ENCODE measurements around the gene ACOT8. TPM values are rescaled to one million over a fixed set of nuclear protein-coding genes. Genes with fewer than 3 reads are reported as not detected.

ACOT8 gene
- total RNA-seq, 3 donors from 2014 or later (not counting 1 experiment from before 2014, with no cell fraction given) = 30.5 to 35.4 (median 31.7) TPM

DNA sequence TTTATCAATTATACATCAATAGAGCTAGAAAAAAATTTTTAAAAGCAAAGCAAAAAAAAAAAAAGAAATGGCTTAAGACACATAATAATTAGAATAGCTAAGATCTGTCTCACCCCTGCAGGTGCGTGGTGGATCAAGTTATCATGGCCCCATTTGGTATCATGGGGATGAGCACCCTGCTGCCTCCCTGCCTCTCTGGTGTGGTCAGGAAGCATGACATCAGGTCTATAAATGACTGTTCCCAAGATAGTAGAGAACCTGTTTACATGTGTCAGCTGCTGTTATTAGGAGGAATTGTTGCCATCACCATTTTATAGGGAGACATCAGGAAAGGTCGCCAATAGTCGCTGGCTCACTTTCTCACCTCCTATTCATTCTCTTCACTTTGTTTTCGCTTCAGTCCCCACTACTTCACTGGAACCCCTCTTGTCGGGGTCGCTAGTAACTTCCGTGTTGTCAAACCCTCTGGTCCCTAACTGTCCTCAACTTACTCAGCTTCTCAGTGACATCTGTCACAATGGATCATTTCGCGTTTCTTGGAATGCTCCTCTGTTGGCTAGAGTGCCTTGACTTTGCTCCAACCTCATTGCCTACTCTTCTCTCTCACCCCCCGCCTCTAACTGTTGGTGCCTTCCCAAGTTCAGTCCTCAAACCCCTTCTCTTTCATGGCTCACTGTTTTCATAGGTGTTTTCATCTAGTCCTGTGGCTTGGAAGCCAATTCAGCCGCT lies 60.7 kb downstream of the ACOT8 start:
- TF ChIP-seq, protein P1, sequence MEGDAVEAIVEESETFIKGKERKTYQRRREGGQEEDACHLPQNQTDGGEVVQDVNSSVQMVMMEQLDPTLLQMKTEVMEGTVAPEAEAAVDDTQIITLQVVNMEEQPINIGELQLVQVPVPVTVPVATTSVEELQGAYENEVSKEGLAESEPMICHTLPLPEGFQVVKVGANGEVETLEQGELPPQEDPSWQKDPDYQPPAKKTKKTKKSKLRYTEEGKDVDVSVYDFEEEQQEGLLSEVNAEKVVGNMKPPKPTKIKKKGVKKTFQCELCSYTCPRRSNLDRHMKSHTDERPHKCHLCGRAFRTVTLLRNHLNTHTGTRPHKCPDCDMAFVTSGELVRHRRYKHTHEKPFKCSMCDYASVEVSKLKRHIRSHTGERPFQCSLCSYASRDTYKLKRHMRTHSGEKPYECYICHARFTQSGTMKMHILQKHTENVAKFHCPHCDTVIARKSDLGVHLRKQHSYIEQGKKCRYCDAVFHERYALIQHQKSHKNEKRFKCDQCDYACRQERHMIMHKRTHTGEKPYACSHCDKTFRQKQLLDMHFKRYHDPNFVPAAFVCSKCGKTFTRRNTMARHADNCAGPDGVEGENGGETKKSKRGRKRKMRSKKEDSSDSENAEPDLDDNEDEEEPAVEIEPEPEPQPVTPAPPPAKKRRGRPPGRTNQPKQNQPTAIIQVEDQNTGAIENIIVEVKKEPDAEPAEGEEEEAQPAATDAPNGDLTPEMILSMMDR (IDR thresholded peaks at IDR 0.05) = no peak
- Mint-ChIP-seq H3K4me3 (no peak overlapping the region), H3K27me3 (ENCODE audit: low read depth in 2 of 2) (no peaks in the 10 kb centered on the region), H3K36me3 (no peaks in the 10 kb centered on the region), H3K27ac (no peak overlapping the region), H3K4me1 (peaks cover 21 to 28% of the 10 kb centered on the region in 2 donors), H3K9me3 (no peaks in the 10 kb centered on the region)
- H3K27me3 ChIP-seq (ENCODE audit: control insufficient read depth, insufficient read depth, low read length) = no peaks in the 10 kb centered on the region
- no peak for ATAC-seq
- peaks cover 22% of the 10 kb centered on the region for H3K4me1 ChIP-seq (ENCODE audit: control insufficient read depth, insufficient read depth, low read length)
- no peak overlapping the region for H3K4me3 ChIP-seq (ENCODE audit: low read length)
- no peak overlapping the region for H3K27ac ChIP-seq (ENCODE audit: low read length)
- intact Hi-C loops (cut with micrococcal nuclease) = no loop called here
- H3K9me3 ChIP-seq (ENCODE audit: control insufficient read depth, insufficient read depth, low read length) = no peaks in the 10 kb centered on the region
- WGBS (ENCODE audit: insufficient coverage) = 96% methylated on average over 11 of the region's 11 CpGs
- DNase-seq = no peak
- H3K36me3 ChIP-seq (ENCODE audit: control insufficient read depth, insufficient read depth, low read length) = peaks cover 27% of the 10 kb centered on the region

DNA sequence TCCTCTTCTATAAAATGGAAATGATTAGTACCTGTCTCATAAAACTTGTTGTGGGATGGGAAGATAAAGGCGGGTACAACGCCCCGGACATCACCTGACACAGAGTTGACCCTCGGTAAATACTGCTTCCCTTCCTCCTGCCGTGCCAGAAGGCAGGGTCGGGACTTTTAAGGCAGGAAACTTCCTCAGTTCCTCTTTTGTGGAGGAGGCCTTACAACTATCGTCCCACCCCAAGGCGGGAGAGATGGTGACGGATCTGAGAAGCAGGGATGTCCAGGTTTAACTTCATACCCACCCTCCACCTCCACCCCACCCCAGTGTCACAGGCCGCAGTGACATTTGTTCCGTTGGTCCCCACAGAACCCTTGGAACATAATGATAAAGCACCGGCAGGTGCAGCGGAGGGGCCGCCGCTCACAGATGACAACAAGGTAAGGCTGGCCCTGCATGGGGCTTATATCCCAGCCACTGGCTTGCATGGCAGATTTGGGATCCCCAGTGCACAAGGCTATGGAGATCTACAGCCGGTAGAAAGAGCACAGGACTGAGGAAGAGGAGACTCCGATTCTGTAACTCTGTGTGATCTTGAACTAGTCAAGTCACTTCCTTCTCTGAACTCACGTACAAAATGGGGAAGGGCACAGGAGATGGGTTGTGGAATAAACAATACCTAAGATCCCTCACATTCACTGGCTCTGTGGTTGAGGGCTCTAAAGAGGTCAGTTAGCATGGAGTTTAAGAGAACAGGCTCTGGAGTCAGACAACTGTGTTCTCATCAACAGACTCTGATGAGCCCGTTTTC lies 64.7 kb downstream of the ACOT8 start:
- Mint-ChIP-seq H3K4me1 (peaks cover 13 to 15% of the 10 kb centered on the region in 2 donors), H3K27me3 (ENCODE audit: low read depth in 2 of 2) (no peaks in the 10 kb centered on the region), H3K9me3 (no peaks in the 10 kb centered on the region), H3K4me3 (peak overlapping the region; percentile 93), H3K36me3 (no peaks in the 10 kb centered on the region), H3K27ac (peak overlapping the region; percentile 91 to 93)
- H3K4me3 ChIP-seq (ENCODE audit: low read length) = peak overlapping the region; percentile 81
- no peaks in the 10 kb centered on the region for H3K9me3 ChIP-seq (ENCODE audit: control insufficient read depth, insufficient read depth, low read length)
- H3K4me1 ChIP-seq (ENCODE audit: control insufficient read depth, insufficient read depth, low read length) = peaks cover 17% of the 10 kb centered on the region
- TF ChIP-seq, protein P1 (IDR thresholded peaks at IDR 0.05) = no peak
- no peak for DNase-seq
- peak in 1 of 3 donors; percentile 33 for ATAC-seq
- H3K27ac ChIP-seq (ENCODE audit: low read length) = peak overlapping the region; percentile 83
- peaks cover 22% of the 10 kb centered on the region for H3K36me3 ChIP-seq (ENCODE audit: control insufficient read depth, insufficient read depth, low read length)
- no peaks in the 10 kb centered on the region for H3K27me3 ChIP-seq (ENCODE audit: control insufficient read depth, insufficient read depth, low read length)
- intact Hi-C loops (cut with micrococcal nuclease) = loop anchor here (2.0 kb wide), 1 partner anchor 64 kb away; the partner anchor contains the start of genes ACOT8 and ZSWIM3
- WGBS (ENCODE audit: insufficient coverage) = 11% methylated on average over 17 of the region's 19 CpGs

Other genes starting within 250 kb of the ACOT8 start
- not detected for gene WFDC10A, start 227.7 kb downstream of the ACOT8 start, total RNA-seq
- gene WFDC9, start 226.1 kb downstream of the ACOT8 start, total RNA-seq = not detected
- not detected for gene WFDC11, start 187.2 kb downstream of the ACOT8 start, total RNA-seq
- not detected for gene WFDC13, start 155.4 kb downstream of the ACOT8 start, total RNA-seq
- gene WFDC10B, start 152.4 kb downstream of the ACOT8 start, total RNA-seq = not detected
- not detected for gene SPINT4, start 135.0 kb downstream of the ACOT8 start, total RNA-seq
- gene WFDC3, start 65.5 kb downstream of the ACOT8 start, total RNA-seq = not detected
- 10 to 100 TPM; 11.3 to 15.5 (median 13.9) TPM for gene DNTTIP1, start 65.4 kb downstream of the ACOT8 start, total RNA-seq
- 1 to 10 TPM in 1 of 3 donors, under 1 TPM in 1, not detected in 1; 0.54 to 3.2 TPM for gene UBE2C, start 44.7 kb downstream of the ACOT8 start, total RNA-seq
- 1 to 10 TPM in 1 of 3 donors, under 1 TPM in 1, not detected in 1; 0.93 to 1.5 TPM for gene TNNC2, start 30.1 kb downstream of the ACOT8 start, total RNA-seq
- gene SNX21, start 23.6 kb downstream of the ACOT8 start, total RNA-seq = 1 to 10 TPM in 2 of 3 donors, under 1 TPM in 1; 0.99 to 1.7 (median 1.2) TPM
- gene ZSWIM3, start 222 bp upstream of the ACOT8 start, total RNA-seq = 1 to 10 TPM; 1.4 to 2.3 (median 1.5) TPM
- 1 to 10 TPM in 1 of 3 donors, under 1 TPM in 2; 0.59 to 2.4 (median 0.89) TPM for gene ZSWIM1, start 23.8 kb upstream of the ACOT8 start, total RNA-seq
- 1 to 10 TPM in 1 of 3 donors, not detected in 2; 1.2 TPM for gene SPATA25, start 30.2 kb upstream of the ACOT8 start, total RNA-seq
- 1 to 10 TPM in 2 of 3 donors, under 1 TPM in 1; 0.89 to 1.4 (median 1.4) TPM for gene NEURL2, start 33.8 kb upstream of the ACOT8 start, total RNA-seq
- 100 to 1,000 TPM in 1 of 3 donors, 10 to 100 TPM in 2; 72.8 to 108 (median 86.8) TPM for gene CTSA, start 33.9 kb upstream of the ACOT8 start, total RNA-seq
- 1 to 10 TPM in 2 of 3 donors, under 1 TPM in 1; 0.63 to 3.5 (median 3.2) TPM for gene PLTP, start 54.8 kb upstream of the ACOT8 start, total RNA-seq
- gene PCIF1, start 77.3 kb upstream of the ACOT8 start, total RNA-seq = 10 to 100 TPM; 72.0 to 85.1 (median 73.3) TPM
- 100 to 1,000 TPM; 101 to 119 (median 102) TPM for gene ZNF335, start 114.8 kb upstream of the ACOT8 start, total RNA-seq
- gene MMP9, start 151.5 kb upstream of the ACOT8 start, total RNA-seq = 1 to 10 TPM; 2.0 to 2.8 (median 2.8) TPM
- gene SLC12A5, start 171.8 kb upstream of the ACOT8 start, total RNA-seq = under 1 TPM in 1 of 3 donors, not detected in 2; 0.85 TPM
- 10 to 100 TPM in 2 of 3 donors, 1 to 10 TPM in 1; 8.8 to 18.4 (median 18.0) TPM for gene NCOA5, start 232.6 kb upstream of the ACOT8 start, total RNA-seq

Measured in natural killer cell (primary cell).